Measurements from ENCODE around the gene ZNF365. TPM values are rescaled to one million over a fixed set of nuclear protein-coding genes. Genes with fewer than 3 reads are reported as not detected.

The ZNF365 gene
- total RNA-seq, 1 donor from 2014 or later: 29.6 TPM

DNA sequence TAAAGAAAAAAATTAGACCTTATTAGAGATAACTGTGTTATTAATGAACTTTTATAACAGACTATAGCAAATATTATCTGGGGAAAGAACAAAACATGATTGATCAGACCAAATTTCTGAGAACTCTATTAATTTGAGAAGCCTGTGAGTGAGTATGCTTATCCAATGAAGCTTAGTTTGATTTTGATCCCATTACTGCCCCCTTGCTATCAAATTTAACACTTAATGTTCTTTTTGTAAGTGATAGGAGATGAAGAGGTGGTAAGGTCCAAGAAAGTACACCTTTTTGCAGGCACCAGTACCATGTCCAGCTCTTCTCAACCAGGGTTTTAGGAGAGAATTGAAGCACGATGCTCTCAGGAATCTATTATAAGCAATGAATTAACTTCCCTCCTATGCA, 49.9 kb downstream of the ZNF365 start:
- no peak for DNase-seq

DNA sequence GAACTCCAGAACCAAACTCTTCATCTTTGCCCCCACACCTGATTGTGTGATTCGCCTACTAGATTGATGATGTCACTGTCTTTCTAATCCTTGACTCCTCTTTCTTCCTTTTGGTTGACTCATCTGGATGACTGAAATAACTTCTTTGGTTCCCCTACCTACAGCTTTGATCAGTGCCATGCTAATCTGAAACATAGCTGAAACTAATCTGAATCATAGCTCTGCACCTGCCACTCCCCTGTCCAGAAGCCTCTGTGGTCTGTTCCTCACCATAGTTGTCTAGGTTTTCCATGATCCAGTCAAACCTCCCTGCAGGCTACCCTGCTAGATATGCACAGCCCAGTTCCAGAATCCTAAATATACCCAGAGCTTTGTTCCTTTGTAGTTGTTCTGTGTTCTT, 51.9 kb downstream of the ZNF365 start:
- DNase-seq: no peak

DNA sequence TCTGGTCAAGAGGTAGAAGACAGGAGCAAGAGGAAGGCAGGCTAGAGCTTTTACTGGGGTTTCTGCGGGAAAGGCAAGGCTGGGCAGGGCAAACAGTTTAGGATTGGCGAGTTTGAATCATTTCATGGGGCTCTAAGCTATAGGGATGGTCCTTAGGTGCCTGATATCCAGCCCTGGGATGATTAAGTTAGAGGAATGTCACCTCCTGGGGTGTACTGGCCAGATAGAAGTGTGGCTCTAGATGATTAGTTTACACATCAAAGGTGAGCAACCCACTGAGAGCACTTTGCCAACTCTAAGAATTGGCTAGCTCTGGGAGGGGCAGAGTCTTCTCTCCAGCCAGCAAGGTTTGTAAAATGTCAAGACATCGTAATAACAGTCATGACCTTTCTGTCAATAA, 52.4 kb downstream of the ZNF365 start:
- no peak for DNase-seq

DNA sequence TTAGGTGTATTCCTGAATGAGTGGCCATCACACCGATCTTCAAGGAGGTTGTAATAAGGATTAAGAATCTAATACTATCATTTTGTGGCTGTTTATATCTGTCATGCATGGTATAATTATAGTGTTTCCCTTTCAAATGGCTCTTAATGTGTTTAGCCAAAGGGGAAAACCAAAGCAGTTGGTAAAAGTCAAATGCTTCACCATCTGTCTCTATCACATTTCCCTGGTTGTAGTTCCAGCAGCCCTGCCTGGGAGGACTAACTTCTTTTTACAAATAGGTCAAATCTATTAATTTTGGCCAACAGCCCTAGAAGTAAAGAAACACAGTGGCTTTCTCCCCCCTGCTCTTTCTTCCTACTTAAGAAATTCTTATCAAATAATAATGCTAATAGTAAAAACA, 56.7 kb downstream of the ZNF365 start:
- no peak for DNase-seq

DNA sequence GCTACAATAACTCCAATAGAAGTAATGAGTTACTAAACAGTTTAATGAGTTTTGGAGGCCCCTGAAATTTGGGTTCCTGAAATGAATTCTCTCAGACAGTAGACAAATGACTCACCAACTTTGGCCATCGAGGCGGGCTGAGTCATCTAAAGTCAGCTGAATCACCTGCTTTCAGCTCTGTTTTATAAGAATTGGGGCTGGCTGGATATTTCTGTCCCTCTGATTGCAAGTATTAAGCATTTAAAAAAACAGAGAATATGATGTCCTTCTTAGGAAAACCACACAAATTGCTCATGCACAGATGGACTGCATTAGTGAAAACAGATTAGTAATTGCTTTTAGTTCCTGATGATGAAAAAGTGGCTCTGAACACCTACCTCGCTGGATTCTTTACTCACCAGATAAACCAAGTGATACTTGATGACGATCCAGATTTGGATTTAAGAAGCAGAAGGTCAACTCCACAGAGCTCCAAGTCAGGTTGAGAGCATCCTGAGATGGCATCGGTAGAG, 59.1 kb downstream of the ZNF365 start:
- peak; percentile 40 for DNase-seq

DNA sequence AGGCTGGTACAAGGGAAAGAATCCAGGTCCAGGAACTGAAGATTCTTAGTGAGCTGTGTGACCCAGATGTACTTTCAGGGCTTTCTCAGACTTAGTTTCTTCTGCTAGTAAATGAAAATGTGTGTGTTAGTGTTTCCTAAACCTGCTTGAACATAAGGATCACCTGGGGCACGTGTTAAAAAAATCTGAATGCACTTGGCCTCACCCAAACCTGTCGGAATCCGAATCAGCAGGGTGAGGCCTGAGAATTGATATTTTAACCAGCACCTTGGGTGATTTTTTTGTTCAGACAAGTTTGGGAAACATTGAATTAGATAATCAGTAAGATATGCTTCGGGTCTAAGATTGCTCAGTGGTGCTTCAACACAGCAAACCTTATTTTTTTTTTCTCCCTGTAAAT, 59.7 kb downstream of the ZNF365 start:
- no peak for DNase-seq

DNA sequence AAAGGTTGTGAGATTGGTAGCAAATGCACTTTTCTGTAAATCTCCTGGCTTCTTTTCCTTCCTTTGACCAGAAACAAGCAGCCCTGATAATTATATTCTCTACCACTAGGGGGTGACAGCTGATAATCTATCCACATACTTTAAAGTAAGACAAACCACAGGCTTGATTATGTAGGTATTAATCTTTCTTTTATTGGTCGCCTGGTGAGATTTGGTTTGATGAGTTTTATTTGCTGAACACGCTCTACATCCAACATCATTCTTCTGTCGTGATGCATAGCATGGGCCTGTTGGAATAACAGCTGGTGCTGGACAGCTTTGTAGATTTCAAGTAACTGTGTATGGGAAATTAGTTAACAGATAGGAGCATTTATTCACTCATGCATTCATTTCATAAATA, 63.5 kb downstream of the ZNF365 start:
- no peak for DNase-seq

DNA sequence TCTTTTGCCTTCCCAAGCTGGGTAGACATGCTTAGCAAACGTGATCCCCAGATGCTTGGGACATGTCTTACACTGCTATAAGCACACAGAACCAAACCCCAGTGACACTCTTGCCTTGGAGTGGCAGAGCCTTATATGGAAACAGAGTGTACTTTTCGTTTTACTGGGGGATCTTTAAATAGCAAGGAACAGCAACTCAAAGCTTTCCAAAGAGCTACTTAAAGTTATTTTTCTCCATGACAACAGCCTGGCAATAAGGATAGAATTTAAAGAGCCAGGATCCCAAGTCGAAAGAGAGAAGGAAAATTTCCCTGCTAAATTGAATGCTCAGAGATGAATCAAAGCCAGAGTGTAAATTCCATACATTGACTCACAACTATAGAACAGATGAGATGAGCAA, 67.8 kb downstream of the ZNF365 start:
- DNase-seq: peak; percentile 13

DNA sequence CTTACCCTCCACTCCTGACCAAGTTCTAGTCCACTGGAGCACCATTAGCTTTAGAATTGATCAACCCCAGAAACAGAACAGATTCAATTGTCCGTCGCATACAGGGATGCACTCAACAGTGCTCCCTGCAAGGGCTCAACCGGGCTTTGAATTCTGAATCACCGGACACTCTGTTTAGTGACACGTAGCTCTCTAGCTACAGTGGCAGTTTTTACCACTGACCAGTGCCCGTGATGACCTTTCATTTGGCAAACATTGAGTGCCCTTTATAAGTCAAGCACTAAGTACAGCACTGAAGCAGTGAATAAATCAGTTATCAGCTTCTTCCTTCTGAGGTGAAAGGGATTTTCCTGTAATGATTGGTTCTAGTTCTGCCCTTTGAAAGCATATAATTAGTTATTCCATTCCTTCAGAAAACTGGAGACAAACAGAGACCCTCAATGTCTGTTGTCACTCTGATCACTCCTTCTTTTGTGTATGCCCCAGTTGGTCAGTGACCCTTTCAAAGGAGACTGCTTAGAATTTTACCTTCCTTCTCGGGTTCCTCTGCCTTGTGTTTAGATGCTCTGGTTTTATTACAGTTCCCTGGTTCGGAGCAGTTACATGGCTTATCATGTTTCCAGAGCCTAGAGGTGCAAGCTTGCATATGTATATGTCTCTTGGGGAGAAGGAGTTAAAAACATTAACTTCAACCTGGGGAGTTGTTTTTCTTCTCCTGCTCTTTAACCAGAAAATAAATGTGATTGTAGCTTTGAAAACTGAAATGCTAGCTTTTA, 68.9 kb downstream of the ZNF365 start:
- DNase-seq: no peak

DNA sequence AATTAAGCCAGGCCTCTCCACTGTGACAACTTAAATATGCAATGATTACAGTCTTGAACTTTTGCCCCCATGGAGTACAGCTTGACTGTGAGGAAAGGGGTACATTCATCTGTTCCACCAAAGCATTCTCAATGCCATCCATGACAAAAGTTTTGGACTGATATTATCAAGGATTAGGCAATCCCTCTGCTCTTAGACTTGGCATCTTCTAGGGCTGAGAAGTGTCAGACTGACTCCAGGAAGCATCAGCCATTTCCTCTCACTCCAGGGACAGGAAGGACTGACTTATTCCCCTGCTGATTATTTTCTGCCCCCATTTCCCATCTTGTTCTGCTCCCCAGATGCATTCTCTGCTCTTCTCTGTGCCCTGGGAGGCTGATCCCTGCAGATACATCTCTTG, 69.7 kb downstream of the ZNF365 start:
- DNase-seq: no peak

DNA sequence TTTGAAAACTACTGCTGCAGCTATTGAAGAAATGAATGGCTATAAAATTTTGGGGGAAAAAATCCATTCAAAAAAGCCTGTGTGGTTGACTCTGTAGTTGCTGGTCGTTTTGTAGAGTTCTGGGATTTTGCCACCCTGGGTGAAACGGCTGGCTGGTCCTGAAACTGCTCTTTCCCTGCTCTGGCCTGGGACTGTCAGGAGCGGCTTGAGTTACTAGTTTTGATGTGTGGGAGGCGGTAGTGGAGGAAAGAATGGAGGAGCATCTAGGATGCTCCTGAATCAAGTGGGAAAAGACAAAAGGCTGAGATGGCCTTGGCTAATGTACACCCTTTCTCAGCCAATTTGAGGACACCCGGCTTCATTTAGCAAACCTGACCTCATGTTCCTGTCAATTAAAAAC, 72.5 kb downstream of the ZNF365 start:
- no peak for DNase-seq

DNA sequence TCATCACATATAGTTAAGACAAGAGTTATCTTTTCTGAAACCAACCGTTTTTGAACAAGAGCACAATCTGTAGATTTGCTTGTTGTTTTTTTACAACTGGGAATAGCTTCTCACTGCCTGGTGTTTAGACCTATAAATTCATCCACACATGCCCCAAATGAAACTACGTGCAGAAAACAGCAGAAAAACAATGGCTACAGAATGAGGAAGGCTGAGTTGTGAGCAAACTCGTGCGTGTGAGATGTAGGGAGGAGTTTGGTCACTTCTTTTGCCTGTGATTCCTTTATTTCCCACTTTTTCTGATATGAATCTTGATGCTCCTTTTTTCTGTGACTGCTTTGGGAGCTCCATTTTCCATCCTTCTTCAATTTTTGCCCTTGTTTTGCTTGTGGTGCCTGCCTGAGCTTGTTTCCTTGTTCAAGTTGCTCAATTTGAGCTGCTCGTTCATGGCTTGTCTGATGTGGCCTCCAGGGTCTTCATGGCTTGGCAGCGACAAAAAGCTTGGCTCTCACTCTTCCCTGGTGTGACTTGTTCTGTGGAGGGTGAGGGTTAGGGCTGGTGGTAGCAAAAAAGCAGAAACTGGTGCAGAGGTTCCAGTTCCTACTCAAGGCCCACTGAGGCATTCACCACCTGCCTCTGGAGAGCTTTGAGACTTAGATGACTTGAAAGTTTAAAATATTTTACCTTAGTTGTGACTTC, 76.9 kb downstream of the ZNF365 start:
- no peak for DNase-seq

DNA sequence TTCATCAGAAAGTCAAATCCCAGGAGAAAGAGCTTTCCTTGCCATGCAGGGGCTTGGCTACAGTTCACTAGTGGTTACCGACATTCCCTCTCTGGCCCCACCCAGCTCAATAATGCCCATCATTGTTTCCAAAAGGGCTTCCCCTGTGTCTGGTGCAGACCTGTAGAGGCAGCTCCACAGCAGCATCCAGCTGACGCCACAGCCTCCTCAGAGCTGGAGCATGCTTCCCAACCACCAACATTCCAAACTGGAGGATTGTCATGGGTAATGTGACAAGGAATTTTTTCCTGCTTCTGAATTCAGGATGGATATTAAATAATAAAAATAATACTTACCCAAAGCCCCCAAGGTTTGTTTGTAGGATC, 77.4 kb downstream of the ZNF365 start:
- no peak for DNase-seq

Small RNAs within 50 kb of the gene (small RNA-seq; reads per million reads assigned to genes)
- 0.41 reads per million, percentile 37 among the genes with 10 or more reads in this experiment for gene RN7SL591P

Other genes starting within 250 kb of the ZNF365 start
- gene RTKN2, start 105.5 kb upstream of the ZNF365 start, total RNA-seq: 7.5 TPM

Measured in occipital lobe (tissue), 3 donors.